ENCODE results near the gene MYLK.

Gene MYLK

GRCh38 chr3:123670743-123671142 lies 213.4 kb downstream of the MYLK start:
- no peak for DNase-seq (ENCODE audit: low read depth)

DNA sequence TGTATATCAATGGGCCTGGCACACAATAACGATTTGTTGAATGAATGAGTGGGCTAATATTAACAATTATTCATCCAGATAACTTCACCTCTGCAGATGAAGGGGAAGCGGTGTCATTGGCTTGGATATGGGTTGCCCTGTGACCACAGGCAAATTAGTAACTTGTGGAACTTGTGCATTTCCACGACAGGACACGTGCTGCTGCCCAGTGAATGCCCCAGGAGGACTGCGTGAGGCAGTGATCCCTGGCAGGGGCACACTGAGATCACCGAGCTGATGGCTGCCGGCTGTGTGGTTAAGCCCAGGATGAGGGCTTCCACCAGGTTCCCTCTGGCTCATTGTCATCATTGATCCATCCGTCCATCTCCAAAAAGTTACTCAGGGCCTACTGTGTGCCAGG lies 215.2 kb downstream of the MYLK start:
- DNase-seq (ENCODE audit: low read depth), result no peak

- no peak for DNase-seq (ENCODE audit: low read depth)
Measured at GRCh38 chr3:123667784-123668183, 216.3 kb downstream of the MYLK start.

- no peak for DNase-seq (ENCODE audit: low read depth)
Measured at GRCh38 chr3:123664753-123665152, 219.4 kb downstream of the MYLK start.

DNA sequence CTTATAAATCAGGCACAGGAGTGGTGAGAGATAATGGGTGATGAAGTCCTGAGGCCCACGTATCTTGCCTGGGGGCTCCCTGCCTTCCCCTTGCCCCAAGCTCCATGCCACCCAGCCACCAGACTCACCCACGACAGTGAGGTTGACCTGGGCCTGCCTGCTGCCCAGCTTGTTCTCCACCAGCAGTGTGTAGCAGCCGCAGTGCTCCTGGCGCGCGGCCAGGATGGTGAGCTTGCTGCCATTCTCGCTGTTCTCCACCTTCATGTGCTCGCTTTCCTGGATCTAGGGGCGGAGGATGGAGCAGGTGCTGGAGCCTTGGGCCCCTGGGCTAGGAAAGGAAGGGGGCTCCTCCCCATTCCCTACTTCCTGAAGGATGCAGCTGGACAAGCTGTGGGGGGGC lies 220.2 kb downstream of the MYLK start:
- no peak for DNase-seq (ENCODE audit: low read depth)

DNA sequence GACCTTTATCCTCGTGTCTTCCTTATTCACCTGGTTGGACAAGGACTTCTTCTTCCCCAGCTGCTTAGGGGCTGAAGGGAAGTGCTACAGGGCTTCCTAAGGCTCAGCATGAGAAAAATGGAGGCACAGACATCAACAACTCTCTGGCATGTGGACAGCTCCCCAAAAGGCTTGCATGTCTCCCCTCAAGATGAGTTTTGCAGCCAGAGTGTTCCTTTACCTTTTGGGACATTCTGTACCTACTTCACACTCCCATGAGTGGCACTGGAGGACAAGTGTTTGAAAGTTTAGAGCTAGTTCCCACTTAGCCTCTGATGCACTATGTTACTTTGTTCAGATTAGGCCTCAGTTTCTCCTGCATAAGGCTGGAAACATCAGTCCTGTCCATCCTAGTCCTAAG lies 222.2 kb downstream of the MYLK start:
- no peak for DNase-seq (ENCODE audit: low read depth)

- DNase-seq (ENCODE audit: low read depth), result no peak
Measured at GRCh38 chr3:123660900-123661299, 223.2 kb downstream of the MYLK start.

DNA sequence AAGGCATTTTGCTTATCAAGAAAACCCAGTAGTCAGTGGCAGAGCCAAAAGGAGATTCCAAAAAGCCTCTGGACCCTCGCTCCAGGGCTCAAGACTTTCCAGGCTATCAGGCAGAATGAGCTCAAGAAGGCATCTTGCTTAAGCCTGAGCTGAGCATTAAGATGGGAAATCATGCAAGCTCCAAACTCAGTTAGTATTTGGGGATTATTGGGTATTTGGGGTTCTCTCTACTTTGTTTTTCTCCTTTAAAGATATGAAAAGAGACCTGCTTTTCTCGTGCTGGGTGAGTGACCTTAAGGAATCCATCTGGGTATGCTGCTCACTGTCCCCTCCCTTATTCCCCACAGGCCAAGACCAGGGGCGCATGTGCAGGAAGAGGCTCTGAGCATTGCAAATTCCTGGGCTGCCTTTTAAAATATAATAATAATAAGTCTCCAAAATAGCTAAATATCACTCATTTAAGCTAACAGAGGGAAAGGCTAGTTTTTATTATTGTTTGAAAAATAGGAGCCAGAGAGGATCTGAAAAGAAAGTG lies 223.9 kb downstream of the MYLK start:
- no peak for DNase-seq (ENCODE audit: low read depth)

- no peak for DNase-seq (ENCODE audit: low read depth)
Measured at GRCh38 chr3:123658852-123659206, 225.3 kb downstream of the MYLK start.

DNA sequence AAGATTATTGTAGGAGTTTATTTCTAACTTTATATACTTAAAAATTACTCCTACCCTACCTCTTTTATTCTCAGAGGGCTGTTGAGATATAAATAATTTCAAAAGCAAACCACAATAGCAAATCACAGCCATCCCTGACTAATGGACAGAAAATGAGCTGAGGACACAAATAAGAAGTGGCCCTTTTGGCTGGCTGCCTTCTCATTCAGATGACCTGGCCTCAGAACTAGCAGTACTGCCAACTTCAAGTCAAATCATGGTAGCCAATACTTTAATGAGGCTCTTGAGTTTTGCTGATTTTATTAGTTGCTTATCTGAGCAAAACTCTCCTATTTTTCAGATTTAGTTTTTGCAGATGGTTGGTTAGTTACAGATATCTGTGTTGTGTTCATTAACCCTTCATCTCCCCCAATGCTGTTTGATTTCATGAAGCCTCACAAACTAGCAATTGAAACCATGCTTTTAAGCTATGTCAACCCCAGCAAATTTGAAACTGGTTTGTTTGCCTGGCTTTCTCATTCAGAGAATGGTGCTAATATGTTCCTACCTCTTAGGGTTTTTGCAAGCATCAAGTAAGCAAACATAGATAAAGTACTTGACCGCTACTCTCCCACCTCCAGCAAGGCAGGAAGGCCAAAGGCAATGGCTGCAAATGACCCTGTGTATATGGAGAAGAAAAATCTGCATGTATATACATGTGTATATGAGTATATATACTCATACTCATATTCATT lies 225.8 kb downstream of the MYLK start:
- no peak for DNase-seq (ENCODE audit: low read depth)

GRCh38 chr3:123657568-123657967 lies 226.6 kb downstream of the MYLK start:
- DNase-seq (ENCODE audit: low read depth), result no peak

DNA sequence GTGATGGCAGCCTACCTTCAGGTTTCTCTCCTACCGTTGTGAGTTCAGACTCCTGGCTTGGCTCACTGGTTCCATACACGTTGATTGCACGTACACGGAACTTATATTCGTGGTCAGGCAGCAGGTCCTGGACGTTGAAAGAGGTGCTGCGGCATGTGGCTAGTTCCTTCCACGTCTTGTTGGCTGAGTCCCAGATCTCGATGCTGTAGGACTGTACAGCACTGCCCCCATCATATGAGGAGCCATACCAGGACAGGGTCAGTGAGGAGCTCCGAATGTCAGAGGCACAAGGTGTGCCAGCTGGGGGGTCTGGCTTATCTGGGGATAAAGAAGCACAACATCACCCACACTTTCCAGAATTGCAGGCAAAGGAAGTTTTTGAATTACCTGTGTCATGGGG lies 227.0 kb downstream of the MYLK start:
- DNase-seq (ENCODE audit: low read depth), result no peak

- DNase-seq (ENCODE audit: low read depth), result no peak
Measured at GRCh38 chr3:123656691-123657090, 227.4 kb downstream of the MYLK start.

DNA sequence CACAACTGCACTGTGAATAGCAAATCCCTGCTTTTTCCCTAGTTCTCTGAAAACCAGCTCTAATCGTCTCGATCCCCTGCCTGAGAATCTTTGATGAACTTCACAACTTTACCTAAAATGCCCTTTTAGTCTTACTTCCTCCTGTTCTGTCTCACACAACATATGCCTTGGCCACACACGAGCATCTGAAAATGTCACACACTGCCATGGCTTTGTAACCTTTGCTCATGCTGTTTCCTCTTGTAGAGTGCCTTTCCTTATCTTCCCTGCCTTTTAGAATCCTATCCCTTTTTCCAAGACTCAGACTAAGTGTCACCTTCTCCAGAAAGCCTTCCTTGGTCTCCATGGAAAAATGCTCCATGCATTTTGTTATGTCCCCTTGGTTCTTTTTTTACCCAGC lies 227.9 kb downstream of the MYLK start:
- no peak for DNase-seq (ENCODE audit: low read depth)

- DNase-seq (ENCODE audit: low read depth), result no peak
Measured at GRCh38 chr3:123655400-123655799, 228.7 kb downstream of the MYLK start.

- DNase-seq (ENCODE audit: low read depth), result no peak
Measured at GRCh38 chr3:123653221-123653682, 230.9 kb downstream of the MYLK start.

GRCh38 chr3:123652342-123652984 lies 231.7 kb downstream of the MYLK start:
- no peak for DNase-seq (ENCODE audit: low read depth)

DNA sequence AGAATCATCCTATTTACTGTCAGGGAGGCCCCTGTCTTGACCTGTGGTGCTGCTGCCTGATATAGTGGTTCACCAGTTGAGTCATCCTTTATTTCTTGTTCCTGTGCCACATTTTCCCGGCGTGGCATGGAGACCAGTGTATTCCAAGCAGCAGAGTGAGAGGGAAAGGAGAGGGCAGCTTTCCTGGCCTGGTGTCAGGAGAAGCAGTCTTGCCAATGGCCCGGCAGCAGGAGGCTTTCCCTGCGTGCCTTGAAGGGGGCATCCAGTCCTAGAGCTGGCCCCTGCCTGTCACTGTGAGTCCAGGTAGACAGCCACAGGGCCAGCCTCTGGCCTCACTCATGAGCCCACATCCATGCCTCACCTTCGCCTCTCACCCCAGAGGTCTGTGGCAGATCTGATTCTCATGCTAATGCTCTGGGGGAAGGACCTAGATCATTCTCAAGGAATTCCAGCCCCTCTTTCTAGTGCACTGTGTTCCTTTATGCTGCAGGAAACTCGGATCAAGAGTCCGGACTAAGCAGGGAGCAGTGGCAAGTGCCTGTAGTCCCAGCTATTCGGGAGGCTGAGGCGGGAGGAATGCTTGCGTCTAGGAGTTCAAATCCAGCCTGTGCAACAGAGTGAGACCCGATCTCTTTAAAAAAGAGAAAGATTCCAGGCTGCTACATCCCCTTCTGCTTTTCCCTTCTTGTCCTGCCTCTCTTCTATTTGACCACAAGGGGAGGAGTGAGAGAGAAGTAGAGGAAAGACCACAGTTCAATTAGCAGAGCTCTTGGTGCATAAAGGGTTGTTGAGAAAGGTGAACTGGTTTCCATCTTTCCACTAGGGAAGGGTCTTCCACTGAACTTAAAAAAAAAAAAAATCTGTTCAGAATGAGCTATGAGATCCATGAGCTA lies 232.4 kb downstream of the MYLK start:
- no peak for DNase-seq (ENCODE audit: low read depth)

- DNase-seq (ENCODE audit: low read depth), result no peak
Measured at GRCh38 chr3:123650101-123650500, 234.0 kb downstream of the MYLK start.

DNA sequence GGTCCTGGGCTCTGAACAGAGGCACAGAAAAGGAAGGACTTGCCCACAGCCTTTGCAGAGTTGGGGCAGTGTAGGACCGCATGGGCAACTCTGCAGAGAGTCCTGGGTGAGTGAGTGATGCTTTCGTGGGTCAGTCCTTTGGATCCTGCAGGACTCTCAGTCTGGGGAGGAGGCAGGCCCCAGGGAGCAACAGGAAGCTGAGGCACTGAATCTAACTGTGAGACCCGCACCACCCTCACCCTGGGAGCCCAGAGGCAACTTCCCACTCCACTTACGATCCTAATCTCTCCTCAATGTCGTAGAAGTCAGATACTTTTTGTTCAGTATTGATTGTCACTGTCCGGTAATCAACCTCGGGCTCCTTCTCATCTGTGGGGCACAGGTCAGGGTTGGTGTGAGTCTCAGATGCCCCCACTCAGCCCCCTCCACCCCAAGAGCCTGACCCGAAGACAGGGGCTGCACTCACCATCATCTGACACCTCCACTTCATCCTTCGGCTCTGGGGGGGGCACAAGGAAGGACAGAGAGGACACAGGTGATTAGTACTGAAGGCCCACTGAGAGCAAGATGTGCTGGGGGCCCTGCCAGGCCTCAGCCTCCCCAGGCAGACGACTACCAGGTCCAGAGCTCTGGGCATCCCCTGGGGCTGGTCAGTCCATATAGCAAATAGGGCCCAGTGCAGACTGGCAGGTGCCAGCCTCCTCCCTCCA lies 235.3 kb downstream of the MYLK start:
- DNase-seq (ENCODE audit: low read depth), result no peak

DNA sequence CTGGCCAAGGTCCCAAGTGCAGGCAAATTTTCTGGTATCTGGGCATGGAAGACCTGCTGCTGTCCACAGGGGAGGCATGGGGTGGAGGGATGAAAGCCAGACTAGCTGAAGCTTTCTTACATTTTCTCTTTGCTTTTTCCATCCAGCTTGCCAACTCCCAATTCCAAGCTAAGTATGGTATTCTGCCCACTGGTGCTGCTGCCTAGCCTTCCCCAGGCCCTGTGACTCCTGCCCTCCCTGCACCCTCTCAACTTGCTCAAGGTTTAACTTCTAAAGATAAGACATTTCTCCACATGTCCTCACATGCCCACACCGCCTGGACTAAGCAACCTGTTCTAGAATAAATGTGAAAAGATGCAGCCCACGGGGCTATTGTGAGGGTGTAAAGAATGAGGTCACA lies 239.8 kb downstream of the MYLK start:
- DNase-seq (ENCODE audit: low read depth), result no peak

DNA sequence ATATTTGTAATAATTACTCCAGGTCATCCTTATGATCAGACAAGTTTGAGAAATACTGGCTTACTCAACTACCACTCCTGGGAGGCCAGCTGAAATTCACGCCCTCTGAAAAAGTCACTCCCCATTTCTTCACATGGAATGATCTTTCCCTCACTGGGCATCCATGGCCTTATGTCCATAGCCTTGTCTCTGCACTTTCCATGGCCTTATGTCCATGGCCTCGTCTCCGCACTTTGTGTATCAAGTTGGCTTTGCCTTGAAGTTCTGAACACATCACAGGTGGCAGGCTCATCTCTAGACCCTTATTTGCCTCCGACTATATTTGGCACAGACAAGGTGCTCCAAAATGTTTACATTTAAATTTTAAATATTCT lies 241.2 kb downstream of the MYLK start:
- no peak for DNase-seq (ENCODE audit: low read depth)

Data from stimulated activated CD8-positive, alpha-beta memory T cell treated with anti-CD3 and anti-CD28 coated beads, Interleukin-7, amount 100 ng/mL, for 24 hours (primary cell).